ENCODE measurements around the gene BPIFB6. TPM values are rescaled to one million over a fixed set of nuclear protein-coding genes. Genes with fewer than 3 reads are reported as not detected.

Gene BPIFB6
- total RNA-seq, 2 donors from 2014 or later: not detected

DNA sequence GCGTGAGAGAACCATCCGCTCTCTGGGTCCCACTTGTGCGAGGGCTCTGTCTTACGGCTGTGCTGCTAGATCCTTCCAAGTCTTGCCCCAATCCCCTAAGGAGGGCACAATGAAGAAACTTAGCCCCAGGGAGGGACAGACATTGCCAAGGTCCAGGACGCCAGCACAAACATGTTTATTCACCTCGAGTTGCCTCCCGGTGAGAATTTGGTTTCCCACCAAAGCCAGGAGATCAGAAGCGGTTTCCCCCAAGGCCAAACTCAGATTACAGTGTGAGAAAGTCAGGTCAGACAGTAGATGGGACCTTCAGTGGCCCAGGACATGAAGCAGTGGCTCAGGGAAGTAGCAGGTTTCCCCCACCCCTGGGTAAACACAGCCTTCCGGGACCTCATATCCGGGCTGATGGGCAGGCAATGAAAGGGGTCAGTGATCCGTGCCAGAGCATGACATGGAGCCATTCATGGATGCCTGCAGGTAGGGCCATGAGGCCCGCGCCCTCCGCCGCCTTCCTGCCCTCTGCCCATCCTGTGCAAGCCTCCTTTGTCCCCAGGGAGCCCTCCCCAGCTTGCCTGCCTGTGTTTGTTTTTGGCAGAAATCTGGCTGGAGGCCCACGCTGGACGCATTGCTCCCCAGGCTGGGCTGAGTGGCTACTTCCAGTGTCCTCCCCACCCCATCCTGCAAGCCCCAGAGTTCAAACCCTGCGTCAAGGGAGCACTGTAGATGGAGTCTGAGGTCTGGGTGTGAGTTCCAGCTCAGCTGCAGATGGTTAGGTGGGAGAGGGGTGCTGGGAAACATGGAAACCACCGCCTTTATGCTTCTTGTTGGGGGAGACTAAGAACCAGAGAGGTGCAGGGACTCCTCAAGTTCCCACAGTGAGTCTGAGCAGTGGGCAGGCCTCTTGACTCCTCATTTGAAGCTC, 22.0 kb upstream of the BPIFB6 start:
- Mint-ChIP-seq H3K36me3 (no peaks in the 10 kb centered on the region), H3K27ac (no peak overlapping the region), H3K9me3 (peaks cover 0 to 4% of the 10 kb centered on the region in 2 donors)
- ATAC-seq (no peak), DNase-seq (ENCODE audit: low spot score in 2 of 2) (no peak)

DNA sequence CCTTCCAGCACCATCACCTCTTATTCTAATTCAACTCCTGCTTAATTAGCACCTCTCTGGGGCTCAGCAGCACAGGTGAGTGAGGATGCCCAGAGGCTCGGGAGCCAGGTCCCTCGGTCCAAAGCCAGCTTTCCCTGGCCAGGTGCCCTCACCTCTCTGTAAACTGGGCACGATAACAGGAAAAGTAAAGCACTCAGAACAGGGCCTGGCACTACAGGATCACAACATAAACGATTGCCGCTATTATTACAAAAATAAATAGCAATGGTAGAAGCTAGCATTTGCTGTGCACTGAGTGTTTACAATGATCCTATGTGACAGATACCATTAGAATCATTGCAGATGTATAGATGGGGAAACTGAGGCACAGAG, 21.3 kb upstream of the BPIFB6 start:
- no peak for DNase-seq (ENCODE audit: low spot score in 2 of 2)
- Mint-ChIP-seq H3K9me3 (peaks cover 0 to 3% of the 10 kb centered on the region in 2 donors), H3K27ac (peak overlapping the region in 1 of 2 donors; percentile 79), H3K36me3 (no peaks in the 10 kb centered on the region)
- no peak for ATAC-seq

DNA sequence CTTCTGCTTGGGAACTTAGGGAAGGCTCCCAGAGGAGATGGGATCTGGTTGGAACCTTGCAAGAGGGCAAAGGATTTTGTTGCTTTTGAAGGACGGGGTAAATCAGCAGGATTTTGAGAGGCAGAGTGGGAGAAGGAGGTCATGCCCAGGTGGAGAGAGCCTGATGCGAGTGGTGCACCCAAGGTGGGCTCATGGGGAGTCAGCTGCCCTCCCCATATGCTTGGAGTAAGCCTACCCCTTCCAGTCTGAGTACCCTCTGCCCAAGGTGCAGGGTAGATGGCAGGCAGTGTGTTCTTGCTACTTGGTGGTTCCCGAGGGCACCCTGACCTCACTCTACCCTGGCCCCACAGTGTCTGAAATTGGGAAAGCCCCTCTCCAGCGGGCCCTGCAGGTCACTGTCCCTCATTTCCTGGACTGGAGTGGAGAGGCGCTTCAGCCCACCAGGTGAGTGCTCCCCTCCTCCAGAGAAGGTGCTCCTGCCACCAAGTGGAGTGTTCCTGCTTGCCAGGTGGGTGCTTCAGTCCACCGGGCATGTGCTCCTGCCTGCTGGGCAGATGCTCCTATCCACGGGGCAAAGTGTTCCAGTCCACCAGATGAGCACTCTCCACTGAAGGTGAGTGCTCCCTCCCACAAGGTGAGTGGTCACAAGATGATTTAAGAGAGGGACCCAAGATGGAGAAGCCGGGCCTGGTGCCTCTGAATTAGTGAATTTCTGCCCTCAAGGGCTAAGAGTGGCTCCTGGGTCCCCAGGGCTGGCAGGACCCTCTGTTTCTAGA, 20.6 kb upstream of the BPIFB6 start:
- DNase-seq (ENCODE audit: low spot score in 2 of 2): no peak
- no peak for ATAC-seq
- no peaks in the 10 kb centered on the region for H3K9me3 Mint-ChIP-seq
- H3K36me3 Mint-ChIP-seq: no peaks in the 10 kb centered on the region
- peak overlapping the region in 1 of 2 donors; percentile 79 for H3K27ac Mint-ChIP-seq

DNA sequence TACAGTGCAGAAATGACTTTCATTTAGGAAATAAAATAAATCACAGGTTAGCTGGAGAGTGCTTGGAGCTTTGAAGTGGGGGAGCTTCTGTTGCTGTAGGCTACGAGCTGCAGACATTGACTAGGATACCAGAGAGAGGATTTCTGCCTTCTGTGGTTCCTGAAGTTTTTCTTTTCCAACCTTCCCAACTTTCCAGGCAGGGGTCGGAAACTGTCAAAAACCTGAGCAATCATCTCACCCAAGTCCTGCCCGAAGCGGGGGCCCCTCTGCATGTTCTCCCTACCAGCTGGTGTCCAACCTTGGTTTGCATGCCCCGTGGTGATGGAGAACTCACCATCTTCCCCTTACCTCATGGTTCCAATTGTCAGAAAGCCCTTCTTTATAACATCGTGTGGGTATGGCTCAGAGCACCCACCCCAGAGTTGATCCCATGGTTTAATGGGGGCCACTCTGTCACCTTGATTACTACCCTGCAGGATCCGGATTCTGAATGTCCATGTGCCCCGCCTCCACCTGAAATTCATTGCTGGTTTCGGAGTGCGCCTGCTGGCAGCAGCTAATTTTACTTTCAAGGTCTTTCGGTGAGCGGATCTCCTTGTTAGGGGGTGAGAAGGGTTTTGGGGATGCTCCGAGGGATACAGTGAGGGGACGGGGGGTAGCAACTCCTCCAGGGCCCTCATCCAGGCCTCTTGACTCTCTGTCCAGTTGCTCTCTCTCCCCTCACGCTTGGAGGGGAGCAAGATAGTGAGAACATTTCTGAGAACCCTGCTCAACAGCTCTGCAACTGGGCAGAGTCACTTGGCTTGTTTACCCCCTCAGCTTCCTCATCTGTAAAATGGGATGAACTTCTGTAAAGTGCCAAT, 18.9 kb upstream of the BPIFB6 start:
- peak overlapping the region in 1 of 2 donors; percentile 55 for H3K27ac Mint-ChIP-seq
- no peak for DNase-seq (ENCODE audit: low spot score in 2 of 2)
- H3K9me3 Mint-ChIP-seq: no peaks in the 10 kb centered on the region
- ATAC-seq: no peak
- H3K36me3 Mint-ChIP-seq: no peaks in the 10 kb centered on the region

DNA sequence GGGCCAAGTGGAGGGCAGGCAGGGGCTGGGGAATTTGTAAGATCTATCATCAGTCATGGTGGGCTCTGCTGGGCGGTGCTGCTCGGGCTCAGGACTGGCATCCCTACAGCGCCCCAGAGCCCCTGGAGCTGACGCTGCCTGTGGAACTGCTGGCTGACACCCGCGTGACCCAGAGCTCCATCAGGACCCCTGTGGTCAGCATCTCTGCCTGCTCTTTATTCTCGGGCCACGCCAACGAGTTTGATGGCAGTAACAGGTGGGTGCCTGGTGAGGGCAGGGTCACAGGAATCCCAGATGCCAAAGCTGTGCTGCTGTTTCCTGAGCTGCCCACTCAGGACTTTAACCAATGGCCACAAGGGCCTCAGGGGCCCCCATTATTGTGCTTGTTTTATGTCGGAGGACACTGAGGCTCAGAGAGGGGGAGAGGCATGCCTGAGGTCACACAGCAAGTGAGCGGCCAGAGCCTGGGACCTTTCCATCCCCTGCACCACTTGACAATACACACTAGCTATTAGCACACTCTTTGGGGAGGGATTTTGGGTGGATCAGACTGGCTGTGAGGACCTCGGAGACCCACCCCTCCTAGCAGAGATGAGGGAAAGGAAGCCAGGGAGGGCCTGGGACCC, 17.6 kb upstream of the BPIFB6 start:
- Mint-ChIP-seq H3K9me3 (no peaks in the 10 kb centered on the region), H3K36me3 (no peaks in the 10 kb centered on the region), H3K27ac (no peak overlapping the region)
- no peak for DNase-seq (ENCODE audit: low spot score in 2 of 2)
- ATAC-seq: no peak

DNA sequence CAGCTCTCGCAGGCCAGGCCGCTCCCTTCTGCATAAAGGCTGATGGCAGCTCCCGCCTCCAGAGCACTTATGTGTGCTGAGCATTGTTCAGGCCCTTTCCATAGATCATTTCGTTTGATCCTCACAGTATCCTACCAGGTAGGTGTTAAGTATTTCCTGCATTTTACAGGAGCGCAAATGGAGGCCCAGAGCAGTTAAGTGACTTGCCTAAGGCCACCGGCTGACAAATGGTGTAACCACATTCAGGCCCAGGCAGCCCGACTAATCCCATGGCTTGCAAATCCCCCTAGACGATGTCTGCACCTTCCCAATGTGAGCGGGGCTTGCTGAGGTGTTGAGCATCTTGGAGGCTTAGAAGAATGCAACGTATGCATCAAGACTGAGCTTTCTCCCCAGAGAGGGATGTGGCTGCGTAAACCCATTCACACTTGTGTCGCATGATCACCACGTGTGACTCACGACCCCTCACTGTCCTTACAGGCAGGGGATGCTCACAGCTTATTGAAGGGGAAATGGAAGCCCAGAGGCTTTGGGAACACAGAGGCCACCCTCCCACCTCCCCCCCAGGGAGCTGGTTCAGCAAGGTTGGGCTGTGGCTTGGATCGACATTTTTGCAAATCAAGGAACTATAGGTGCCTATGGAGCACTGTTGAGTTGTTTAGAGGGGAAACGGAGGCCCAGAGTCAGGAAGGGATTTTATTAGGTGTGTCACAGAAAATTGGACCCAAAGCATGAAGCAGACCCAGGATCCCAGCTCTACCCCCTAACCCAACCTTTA, 16.9 kb upstream of the BPIFB6 start:
- H3K9me3 Mint-ChIP-seq: no peaks in the 10 kb centered on the region
- no peak for ATAC-seq
- no peaks in the 10 kb centered on the region for H3K36me3 Mint-ChIP-seq
- no peak overlapping the region for H3K27ac Mint-ChIP-seq
- no peak for DNase-seq (ENCODE audit: low spot score in 2 of 2)

DNA sequence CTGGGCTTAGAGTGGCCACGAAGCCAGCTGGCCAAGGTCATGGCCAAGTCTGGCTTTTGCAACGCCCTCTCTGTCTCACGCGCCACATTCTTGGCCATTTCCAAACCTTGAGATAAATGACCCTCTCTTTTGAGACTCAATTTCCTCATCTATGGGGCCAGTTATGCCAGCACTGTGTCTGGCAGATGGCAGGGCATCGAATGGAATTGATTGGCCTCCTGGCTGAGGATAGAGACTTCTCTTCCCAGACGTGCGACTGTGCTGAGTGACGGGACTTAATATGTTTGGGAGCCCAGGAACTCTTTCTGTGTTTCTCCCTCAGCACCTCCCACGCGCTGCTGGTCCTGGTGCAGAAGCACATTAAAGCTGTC, 16.3 kb upstream of the BPIFB6 start:
- H3K27ac Mint-ChIP-seq: peak overlapping the region in 1 of 2 donors; percentile 14
- no peaks in the 10 kb centered on the region for H3K9me3 Mint-ChIP-seq
- ATAC-seq (no peak), DNase-seq (ENCODE audit: low spot score in 2 of 2) (no peak)
- H3K36me3 Mint-ChIP-seq: no peaks in the 10 kb centered on the region

DNA sequence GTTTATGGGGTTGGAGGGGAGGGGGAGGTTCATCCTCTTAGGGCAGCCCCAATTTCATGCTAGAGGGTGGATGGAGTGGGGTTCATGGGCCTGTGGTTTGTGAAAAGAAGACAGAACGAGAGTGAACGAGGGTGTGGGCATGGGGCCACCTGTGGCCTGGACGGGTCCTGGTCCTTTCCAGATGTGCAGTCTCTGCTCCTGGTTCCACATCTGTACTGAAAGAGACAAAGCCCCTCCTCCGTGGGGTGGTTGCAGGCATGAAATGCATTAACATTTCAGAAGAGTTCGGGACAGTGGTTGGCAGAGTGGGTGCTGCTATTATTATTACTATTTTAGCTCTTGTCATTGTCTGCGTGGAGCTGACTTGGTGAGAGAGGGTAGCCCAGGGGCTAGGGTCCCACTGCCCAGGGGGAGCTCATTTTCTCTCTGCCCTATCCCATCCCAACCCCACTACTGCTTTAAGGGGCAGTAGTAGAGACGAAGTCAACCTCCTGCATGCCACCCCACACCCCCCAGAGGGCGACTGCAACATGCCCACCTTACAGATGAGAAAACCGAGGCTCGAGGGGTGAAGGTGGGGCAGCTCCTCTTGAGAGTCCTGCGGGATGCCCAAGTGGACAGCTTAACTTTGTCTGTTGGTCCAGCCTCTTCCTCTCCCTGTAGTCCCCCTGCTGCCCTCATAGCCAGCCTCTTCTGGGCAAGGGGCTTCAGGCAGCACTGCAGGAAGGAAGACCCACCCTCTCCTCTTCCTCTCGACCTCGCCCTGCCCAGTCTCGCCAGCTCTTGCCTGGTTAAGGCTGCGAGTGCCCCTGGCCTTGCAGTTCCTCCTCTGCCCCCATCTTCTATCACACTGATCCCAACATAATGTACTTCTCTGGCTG, 15.5 kb upstream of the BPIFB6 start:
- H3K27ac Mint-ChIP-seq: peak overlapping the region; percentile 75 to 88
- DNase-seq (ENCODE audit: low spot score in 2 of 2): no peak
- no peak for ATAC-seq
- no peaks in the 10 kb centered on the region for H3K9me3 Mint-ChIP-seq
- no peaks in the 10 kb centered on the region for H3K36me3 Mint-ChIP-seq

DNA sequence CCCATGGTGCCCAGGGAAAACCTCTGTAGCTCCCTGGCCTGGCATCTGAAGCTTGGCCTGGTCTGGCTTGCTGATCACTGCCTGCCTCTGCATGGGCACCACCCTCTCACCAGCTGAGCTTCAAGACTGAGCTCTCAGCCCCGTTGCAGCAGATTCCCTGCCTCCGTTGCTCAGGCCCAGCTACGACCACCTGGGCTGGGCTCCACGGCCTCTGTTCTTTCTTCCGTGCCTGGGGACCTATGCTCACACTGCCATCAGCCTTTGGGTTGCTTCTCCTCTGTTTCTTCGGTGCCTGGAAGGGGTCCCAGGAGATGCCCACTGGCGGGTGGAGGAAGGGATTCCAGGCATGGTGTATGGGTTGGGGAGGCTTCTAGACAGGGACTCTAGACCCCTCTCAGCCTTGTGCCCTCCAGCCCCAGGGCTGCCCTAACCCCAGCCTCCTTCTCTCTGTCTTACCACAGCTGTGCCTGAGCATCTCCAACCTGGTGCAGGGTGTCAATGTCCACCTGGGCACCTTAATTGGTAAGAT, 14.8 kb upstream of the BPIFB6 start:
- H3K27ac Mint-ChIP-seq: peak overlapping the region; percentile 75 to 88
- DNase-seq (ENCODE audit: low spot score in 2 of 2) (no peak), ATAC-seq (no peak)
- H3K36me3 Mint-ChIP-seq: no peaks in the 10 kb centered on the region
- no peaks in the 10 kb centered on the region for H3K9me3 Mint-ChIP-seq

DNA sequence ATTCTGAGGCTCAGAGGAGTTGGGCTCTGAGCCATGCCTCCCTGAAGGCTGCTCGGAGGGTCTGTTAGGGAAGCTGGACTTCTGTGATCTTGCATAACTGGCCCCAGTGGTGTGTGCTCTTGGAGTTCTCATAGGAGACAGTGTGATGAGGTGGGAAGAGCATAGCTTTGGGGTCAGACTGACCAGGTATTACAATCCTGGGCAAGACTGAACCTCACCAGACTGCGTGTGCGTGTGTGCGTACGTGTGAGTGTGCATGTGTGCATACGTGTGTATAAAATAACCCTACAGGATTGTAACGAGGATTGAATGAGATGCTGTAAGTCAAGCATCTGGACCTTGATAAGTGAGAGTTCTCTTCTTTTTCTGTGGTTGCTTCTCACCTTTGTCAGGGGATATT, 13.9 kb upstream of the BPIFB6 start:
- Mint-ChIP-seq H3K9me3 (no peaks in the 10 kb centered on the region), H3K36me3 (no peaks in the 10 kb centered on the region), H3K27ac (no peak overlapping the region)
- DNase-seq (ENCODE audit: low spot score in 2 of 2) (no peak), ATAC-seq (no peak)

DNA sequence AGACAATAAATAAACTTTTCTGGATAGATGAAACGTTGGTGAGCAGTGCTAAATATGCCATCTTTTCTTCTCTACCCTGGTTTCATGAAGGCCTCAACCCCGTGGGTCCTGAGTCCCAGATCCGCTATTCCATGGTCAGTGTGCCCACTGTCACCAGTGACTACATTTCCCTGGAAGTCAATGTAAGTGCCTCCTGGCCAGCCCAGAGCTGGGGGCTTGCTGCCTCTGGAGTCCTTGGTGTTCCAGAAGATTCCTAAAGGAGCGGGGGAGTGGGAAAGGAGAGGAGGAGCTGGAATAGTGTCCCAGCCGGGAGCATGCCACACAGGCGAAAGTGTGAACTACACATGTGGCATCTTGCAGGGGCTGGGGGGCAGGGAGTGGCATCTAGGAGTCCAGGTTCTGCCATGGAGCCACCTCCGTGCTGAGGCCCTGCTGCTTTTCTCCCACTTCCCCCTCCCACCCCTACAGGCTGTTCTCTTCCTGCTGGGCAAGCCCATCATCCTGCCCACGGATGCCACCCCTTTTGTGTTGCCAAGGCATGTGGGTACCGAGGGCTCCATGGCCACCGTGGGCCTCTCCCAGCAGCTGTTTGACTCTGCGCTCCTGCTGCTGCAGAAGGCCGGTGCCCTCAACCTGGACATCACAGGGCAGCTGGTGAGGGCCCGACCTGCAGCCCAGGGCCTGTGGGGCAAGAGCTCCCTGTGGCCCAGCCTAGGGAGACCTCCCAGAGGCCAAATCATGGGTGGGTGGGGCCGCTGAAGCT, 13.1 kb upstream of the BPIFB6 start:
- ATAC-seq (no peak), DNase-seq (ENCODE audit: low spot score in 2 of 2) (no peak)
- Mint-ChIP-seq H3K9me3 (no peaks in the 10 kb centered on the region), H3K27ac (peak overlapping the region in 1 of 2 donors; percentile 60), H3K36me3 (no peaks in the 10 kb centered on the region)

DNA sequence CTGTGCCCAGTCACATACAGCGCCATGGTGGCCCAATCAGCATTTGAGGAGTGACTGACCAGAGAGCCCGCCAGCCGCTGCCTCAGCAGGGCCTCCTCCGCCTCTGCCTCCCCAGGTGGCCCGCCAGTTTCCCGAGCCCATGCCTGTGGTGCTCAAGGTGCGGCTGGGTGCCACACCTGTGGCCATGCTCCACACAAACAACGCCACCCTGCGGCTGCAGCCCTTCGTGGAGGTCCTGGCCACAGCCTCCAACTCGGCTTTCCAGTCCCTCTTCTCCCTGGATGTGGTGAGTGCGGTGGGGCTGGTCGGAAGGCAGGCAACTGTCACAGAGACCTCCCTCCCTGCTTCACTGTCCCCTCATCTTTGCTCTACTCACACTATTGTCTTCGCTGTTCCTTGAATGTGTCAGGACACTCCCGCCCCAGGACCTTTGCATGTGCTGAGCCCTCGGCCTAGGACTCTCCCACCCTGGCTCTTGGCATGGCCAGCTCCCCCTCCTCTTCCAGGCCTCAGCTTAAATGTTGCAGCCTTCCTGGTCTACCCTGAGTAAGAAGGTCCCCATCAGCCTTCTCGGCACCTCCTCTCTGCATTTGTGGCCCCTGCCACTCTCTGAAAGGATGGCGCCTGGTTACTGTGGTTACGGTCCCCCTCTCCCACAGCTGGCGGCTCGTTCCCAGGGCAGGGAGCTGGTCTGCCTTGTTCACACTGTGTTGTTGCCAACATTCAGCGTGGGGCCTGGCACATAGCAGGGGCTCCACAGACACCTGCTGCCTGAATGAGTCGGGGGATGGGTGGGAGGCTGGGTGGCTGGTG, 11.8 kb upstream of the BPIFB6 start:
- no peaks in the 10 kb centered on the region for H3K9me3 Mint-ChIP-seq
- DNase-seq (ENCODE audit: low spot score in 2 of 2): no peak
- peak overlapping the region in 1 of 2 donors; percentile 60 for H3K27ac Mint-ChIP-seq
- no peak for ATAC-seq
- H3K36me3 Mint-ChIP-seq: no peaks in the 10 kb centered on the region

DNA sequence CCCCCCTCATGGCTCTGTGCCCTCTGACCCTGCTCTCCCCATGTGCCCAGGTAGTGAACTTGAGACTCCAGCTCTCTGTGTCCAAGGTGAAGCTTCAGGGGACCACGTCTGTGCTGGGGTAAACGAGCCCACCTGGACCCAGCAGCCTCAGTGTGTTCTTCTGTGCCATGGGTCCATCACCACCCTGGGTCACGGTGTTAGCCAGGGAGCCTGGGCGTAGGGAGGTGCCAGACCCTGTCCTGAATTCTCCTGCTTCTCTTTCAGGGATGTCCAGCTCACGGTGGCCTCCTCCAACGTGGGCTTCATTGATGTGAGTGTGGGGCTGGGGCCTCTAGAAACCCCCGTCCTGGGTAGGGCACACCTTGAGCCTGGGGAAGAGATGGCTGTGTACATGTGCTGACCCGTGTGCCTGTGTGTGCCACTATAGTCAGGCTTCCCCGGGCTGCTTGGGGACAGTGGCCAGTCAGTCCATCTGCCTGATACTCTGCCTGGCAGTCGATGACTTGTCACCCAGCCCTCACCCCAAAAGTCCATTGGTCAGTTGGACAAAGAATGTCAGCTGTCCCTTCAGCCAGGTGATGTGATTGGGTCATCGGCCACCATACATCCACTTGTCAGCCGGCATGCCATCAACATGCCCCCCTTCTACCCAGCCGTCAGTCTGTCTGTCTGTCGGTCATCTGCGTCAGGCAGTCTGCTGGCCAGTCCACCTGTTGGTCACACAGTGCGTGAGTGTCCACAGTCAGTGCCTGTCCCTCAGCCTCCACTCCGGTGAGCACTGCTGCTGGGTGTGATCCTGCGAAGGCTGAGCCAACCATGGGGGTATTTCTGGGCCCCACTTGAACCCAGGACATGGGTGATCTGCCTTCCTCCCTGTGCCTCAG, 10.9 kb upstream of the BPIFB6 start:
- Mint-ChIP-seq H3K9me3 (no peaks in the 10 kb centered on the region), H3K27ac (no peak overlapping the region), H3K36me3 (no peaks in the 10 kb centered on the region)
- no peak for ATAC-seq
- no peak for DNase-seq (ENCODE audit: low spot score in 2 of 2)
